ACC112 (cell line): ENCODE data around the gene CXADR.
A peak's percentile ranks its signal among the peaks of the same experiment; 100 is the strongest.
"Not testable (repeated sequence)": the region's sequence is repeated elsewhere in the genome, so short reads cannot be mapped to it uniquely, and the experiment has no call there.

Source experiments
- H2AFZ ChIP-seq: fragments of 200-600 bp; sonication (generic); one replicate; pipeline ENCODE4 v1.6.0; 2017; ENCODE audit warnings: antibody characterized with exemption, low read length; ENCODE audit not compliant: unreplicated experiment
- H3K27ac ChIP-seq: fragments of 200-600 bp; sonication (generic); 2 replicates; pipeline ENCODE4 v1.5.1; 2014; ENCODE audit warnings: low read depth, mild to moderate bottlenecking, antibody characterized with exemption, low read length, moderate library complexity
- H3K27me3 ChIP-seq: fragments of 200-600 bp; sonication (generic); 2 replicates; pipeline ENCODE4 v1.6.1; 2014; ENCODE audit warnings: mild to moderate bottlenecking, antibody characterized with exemption, low read length, moderate library complexity, mixed read lengths; ENCODE audit not compliant: insufficient read depth
- H3K36me3 ChIP-seq: fragments of 200-600 bp; sonication (generic); 2 replicates; pipeline ENCODE4 v1.6.1; 2016; ENCODE audit warnings: mild to moderate bottlenecking, antibody characterized with exemption, low read length, moderate library complexity, mixed read lengths; ENCODE audit not compliant: insufficient read depth
- H3K4me1 ChIP-seq: fragments of 200-600 bp; sonication (generic); one replicate; pipeline ENCODE4 v1.6.1; 2016; ENCODE audit warnings: low read length, mixed read lengths; ENCODE audit not compliant: insufficient read depth, unreplicated experiment, control insufficient read depth
- H3K4me3 ChIP-seq: fragments of 200-600 bp; sonication (generic); 2 replicates; pipeline ENCODE4 v1.5.1; 2014; ENCODE audit warnings: mild to moderate bottlenecking, low read depth, low read length
- H3K79me2 ChIP-seq: fragments of 200-600 bp; sonication (generic); one replicate; pipeline ENCODE4 v1.6.0; 2016; ENCODE audit warnings: low read length; ENCODE audit not compliant: control insufficient read depth, unreplicated experiment, insufficient read depth

Gene CXADR

DNA sequence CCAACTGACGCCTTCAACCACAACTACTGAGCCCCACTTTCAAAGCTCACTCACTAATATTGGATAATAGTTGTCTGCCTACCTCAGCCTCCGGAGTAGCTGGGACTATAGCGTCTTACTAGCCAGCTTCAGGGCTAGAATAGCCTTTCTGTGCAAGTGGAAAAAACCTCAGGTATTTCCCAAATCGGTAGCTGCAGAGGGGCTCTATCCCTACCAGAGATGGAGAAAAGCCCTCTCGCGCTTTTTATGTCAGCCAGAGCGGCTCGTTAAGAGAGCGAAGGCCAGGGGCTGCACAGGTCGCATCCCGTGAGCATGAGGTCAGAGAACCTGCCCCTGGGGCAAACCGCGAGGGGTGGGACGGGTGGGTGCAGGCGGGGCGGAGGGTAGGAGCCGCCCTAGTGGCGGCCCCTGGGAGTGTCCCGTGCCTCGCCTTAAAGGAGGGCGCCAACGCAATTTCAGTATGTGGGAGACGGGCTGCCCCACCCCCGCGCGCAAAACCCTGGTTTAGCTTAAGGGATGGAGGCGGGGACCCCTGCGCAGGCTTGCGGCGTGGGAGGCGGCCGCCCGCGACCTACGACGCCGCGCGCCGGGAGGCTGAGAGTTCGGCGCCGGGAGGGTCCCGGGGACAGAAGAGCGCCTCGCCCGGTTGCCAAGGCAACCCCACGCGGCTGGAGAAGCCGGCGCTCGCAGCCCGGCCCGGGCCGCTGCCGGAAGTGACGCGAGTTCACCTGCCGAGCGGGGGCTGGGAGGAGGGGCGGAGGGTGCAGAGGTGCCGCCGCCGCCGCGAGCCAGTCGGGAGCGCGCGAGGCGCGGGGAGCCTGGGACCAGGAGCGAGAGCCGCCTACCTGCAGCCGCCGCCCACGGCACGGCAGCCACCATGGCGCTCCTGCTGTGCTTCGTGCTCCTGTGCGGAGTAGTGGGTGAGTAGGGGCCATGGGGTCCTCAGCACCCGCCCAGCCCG, at the start of gene CXADR:
CXADR (plus strand) TSS at position 791 of the 961 bp plus-strand sequence; CDS start at position 878, 87 bp downstream.
- H2AFZ ChIP-seq: peak within 1 kb of the TSS; percentile 82
- H3K36me3 ChIP-seq: no peaks in the 10 kb centered on the region
- H3K27ac ChIP-seq: no peak within 1 kb of the TSS
- H3K4me1 ChIP-seq: peaks cover 4% of the 10 kb centered on the region
- peak within 1 kb of the TSS; percentile 79 for H3K4me3 ChIP-seq
- H3K79me2 ChIP-seq: no peaks in the 10 kb centered on the region
- H3K27me3 ChIP-seq: peaks cover 70% of the 10 kb centered on the region

DNA sequence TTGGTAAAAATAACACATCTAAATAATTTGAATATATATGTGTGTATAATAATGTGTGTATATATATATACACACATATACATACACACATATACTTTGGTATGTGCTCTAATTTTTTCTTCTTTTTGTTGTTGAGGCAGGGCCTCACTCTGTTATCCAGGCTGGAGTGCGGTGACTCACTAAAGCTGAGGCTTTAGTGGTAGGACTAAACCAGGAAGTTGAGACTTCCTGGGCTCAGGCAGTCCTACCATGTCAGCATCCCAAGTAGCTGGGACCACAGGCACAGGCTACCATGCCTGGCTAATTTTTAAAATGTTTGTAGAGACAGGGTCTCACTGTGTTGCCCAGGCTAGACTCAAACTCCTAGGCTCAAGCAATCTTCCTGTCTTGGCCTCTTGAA, 46.7 kb upstream of the CXADR start:
- no peak overlapping the region for H3K4me3 ChIP-seq
- H2AFZ ChIP-seq: peak overlapping the region; percentile 31
- no peaks in the 10 kb centered on the region for H3K27me3 ChIP-seq
- peaks cover 23% of the 10 kb centered on the region for H3K4me1 ChIP-seq
- H3K27ac ChIP-seq: no peak overlapping the region
- no peaks in the 10 kb centered on the region for H3K79me2 ChIP-seq
- H3K36me3 ChIP-seq: no peaks in the 10 kb centered on the region

DNA sequence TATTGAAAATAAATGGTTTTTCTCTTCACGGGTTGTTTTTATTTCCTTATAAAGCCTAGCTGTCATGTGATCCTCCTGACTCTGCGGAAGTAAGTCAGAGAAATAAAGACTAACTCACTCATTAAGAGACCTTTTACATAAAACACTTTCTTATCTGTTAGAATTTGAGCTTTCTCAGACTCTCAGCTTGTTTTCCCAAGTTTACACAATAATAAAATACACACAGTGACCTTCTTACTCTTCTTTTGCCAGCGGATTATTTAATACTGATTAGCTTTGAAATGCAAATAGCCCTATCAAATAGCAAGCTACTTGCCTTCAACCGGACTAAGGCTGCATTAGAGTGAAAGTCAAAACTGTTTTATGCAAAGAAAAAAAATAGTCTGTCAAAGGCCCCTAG, 45.5 kb upstream of the CXADR start:
- Histone ChIP-seq H3K79me2 (no peaks in the 10 kb centered on the region), H3K27me3 (no peaks in the 10 kb centered on the region), H3K4me3 (no peak overlapping the region), H3K27ac (no peak overlapping the region), H3K4me1 (peaks cover 12% of the 10 kb centered on the region), H2AFZ (no peak overlapping the region), H3K36me3 (no peaks in the 10 kb centered on the region)

DNA sequence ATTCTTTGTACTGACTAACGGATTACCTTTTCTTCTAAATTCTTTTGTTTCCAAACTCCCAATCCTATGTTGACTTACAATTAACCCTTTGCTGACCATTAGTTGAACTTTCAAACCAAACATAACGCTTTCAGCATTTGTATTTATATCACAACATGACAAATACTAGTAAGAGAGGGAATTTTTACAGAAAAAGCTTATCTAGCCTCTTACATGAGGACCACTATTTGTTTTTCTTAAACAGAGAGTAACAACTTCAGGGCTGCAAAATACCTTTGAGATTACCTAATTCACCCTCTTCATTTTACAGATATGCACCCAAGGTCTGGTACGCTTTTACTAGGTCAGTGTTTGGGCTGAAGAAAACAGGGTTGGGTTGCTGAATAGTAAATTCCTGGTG, 45.0 kb upstream of the CXADR start:
- no peaks in the 10 kb centered on the region for H3K79me2 ChIP-seq
- H3K27ac ChIP-seq: no peak overlapping the region
- H3K4me3 ChIP-seq: no peak overlapping the region
- H3K36me3 ChIP-seq: no peaks in the 10 kb centered on the region
- H2AFZ ChIP-seq: no peak overlapping the region
- H3K27me3 ChIP-seq: no peaks in the 10 kb centered on the region
- H3K4me1 ChIP-seq: peaks cover 8% of the 10 kb centered on the region

DNA sequence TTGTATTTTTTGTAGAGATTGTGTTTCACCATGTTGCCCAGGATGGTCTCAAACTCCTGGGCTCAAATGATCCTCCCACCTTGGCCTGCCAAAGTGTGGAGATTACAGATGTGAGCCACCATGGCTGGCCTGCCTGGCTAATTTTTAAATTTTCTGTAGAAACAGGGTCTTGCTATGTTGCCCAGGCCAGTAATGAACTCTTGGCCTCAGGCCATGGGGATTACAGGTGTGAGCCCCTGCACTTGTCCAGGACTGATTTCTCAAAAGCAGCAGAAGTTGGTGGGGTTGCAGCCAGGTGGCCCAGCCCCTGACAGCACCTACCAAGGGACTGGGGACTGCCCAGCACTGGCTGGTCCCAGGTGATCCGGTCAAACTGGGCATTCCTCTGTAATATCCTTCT, 44.1 kb upstream of the CXADR start:
- Histone ChIP-seq H3K79me2 (no peaks in the 10 kb centered on the region), H3K27me3 (no peaks in the 10 kb centered on the region), H3K36me3 (no peaks in the 10 kb centered on the region), H2AFZ (no peak overlapping the region), H3K4me3 (no peak overlapping the region), H3K4me1 (peaks cover under 1% of the 10 kb centered on the region), H3K27ac (no peak overlapping the region)

DNA sequence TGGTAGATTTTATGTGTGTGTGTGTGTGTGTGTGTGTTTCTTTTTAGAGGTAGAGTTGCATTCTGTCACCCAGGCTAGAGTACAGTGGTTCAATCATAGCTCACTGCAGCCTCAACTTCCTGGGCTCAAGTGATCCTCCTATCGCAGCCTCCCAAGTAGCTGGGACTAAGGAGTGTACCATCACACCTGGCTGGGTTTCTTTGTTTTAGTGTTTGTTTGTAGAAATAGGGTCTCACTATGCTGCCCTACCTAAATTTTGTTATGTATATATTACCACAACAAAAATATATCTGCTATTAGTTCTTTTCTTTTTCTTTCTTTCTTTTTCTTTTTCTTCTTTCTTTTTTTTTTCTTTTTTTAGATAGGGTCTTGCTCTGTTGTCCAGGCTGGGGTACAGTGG, 43.1 kb upstream of the CXADR start:
- Histone ChIP-seq H3K27ac (no peak overlapping the region), H3K79me2 (no peaks in the 10 kb centered on the region)

DNA sequence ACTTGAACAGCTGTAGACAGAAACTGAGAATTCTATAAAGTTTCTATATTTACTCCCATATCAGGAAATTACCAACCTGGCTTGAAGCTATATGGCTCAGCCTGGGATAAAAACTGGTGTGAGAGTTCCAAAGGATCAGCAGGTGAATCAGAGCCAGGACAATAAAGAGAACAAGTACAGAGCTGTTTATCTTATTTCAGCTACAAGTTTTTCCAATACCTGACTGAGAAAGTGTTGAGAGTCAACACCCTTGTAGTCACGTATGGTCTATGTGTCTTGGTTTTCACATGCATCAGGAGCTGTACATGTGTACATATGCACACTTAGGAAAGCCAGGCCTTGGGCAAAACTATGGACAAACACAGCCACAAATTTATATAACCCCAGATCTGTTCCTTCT, 40.7 kb upstream of the CXADR start:
- H3K27me3 ChIP-seq: no peaks in the 10 kb centered on the region
- no peak overlapping the region for H3K4me3 ChIP-seq
- no peak overlapping the region for H2AFZ ChIP-seq
- H3K79me2 ChIP-seq: no peaks in the 10 kb centered on the region
- no peaks in the 10 kb centered on the region for H3K4me1 ChIP-seq
- no peak overlapping the region for H3K27ac ChIP-seq
- H3K36me3 ChIP-seq: no peaks in the 10 kb centered on the region

More for the DNA sequence above, 43.1 kb upstream of the CXADR start:
- Histone ChIP-seq H2AFZ (no peak overlapping the region), H3K4me1 (no peaks in the 10 kb centered on the region), H3K36me3 (no peaks in the 10 kb centered on the region), H3K4me3 (no peak overlapping the region), H3K27me3 (no peaks in the 10 kb centered on the region)

DNA sequence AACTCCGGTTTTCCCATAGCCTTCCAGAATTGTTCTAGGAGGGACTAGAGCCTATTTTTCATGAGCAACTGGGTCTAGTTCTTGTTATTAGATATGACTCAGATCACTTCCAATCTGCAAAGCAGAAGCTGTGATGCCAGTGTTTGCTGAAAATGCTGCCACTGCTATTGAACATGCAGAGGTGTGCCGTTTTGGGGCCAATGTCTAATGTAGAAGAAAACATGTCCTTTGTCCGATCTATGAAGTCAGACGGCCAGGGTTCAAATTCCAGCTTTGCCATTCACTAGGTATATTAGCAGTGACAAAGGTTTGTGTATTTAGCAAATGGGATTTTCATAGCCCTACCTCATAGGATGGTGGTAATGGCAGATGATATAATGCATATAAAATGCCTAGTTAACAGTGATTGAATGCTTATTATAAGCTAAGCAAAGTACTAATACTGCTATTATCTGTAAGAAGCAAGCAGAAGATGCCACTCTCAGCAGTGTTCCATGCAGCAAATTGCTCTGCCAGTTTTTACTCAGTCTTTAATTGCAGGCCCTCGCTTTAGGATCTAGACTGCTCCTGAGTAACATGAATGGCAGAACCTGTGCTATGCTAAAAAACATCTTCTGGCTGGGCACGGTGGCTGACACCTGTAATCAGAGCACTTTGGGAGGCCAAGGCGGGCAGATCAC, 40.1 kb upstream of the CXADR start:
- no peak overlapping the region for H3K4me3 ChIP-seq
- no peaks in the 10 kb centered on the region for H3K79me2 ChIP-seq
- no peak overlapping the region for H2AFZ ChIP-seq
- H3K4me1 ChIP-seq: no peaks in the 10 kb centered on the region
- H3K27ac ChIP-seq: no peak overlapping the region
- no peaks in the 10 kb centered on the region for H3K36me3 ChIP-seq
- H3K27me3 ChIP-seq: no peaks in the 10 kb centered on the region

DNA sequence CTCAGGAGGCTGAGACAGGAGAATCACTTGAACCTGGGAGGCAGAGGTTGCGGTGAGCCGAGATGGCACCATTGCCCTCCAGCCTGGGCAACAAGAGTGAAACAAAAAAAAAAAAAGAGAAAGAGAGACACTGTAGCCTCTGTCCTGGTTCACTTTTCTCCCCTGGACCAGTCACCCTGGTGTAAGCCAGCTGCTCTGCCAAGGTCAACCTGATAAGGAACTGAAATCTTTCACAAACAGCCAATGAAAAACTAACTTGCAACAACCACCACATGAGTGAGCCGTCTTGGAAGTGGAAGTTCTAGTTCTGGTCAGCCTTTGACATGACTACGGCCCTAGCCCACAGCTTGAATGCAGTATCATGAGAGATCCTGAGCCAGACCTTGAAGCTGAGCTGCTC, 36.8 kb upstream of the CXADR start:
- Histone ChIP-seq H3K27ac (no peak overlapping the region), H2AFZ (no peak overlapping the region), H3K27me3 (no peaks in the 10 kb centered on the region), H3K79me2 (no peaks in the 10 kb centered on the region), H3K36me3 (no peaks in the 10 kb centered on the region), H3K4me3 (no peak overlapping the region), H3K4me1 (no peaks in the 10 kb centered on the region)

DNA sequence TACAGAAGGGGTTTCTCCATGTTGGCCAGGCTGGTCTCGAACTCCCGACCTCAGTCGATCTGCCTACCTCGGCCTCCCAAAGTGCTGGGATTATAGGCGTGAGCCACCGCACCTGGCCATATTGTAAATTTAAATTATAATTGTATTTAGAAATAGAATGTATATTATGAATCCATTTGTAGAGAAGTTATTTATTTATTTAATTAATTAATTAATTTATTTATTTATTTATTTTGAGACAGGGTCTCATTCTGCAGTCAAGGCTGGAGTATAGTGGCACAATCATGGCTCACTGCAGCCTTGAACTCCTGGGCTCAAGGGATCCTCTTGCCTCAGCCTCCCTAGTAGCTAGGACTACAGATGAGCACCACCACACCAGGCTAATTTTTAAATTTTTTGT, 34.7 kb upstream of the CXADR start:
- H3K36me3 ChIP-seq, H2AFZ ChIP-seq, H3K4me1 ChIP-seq, H3K27ac ChIP-seq, H3K4me3 ChIP-seq, H3K27me3 ChIP-seq, H3K79me2 ChIP-seq: not testable (repeated sequence)

DNA sequence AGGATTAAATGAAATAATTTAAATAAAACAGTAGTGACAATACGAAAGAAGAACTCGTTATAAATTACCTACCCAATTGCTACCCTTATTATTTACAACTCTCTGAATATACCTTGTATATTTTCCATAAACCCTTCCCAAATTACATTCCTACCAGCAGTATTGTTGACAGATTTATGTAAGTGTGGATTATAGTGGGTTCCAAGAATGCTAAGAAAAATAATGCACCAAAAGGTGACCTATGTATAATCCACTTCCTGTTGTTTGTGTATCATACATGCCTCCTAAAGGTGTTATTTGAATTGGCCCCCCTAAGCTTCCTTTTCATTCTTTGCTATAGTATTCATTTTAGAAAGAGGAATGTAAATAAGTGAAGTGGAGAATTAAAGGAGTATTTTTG, 33.2 kb upstream of the CXADR start:
- no peaks in the 10 kb centered on the region for H3K79me2 ChIP-seq
- no peak overlapping the region for H3K27ac ChIP-seq
- H3K27me3 ChIP-seq: no peaks in the 10 kb centered on the region
- no peak overlapping the region for H3K4me3 ChIP-seq
- H3K4me1 ChIP-seq: no peaks in the 10 kb centered on the region
- H3K36me3 ChIP-seq: no peaks in the 10 kb centered on the region
- no peak overlapping the region for H2AFZ ChIP-seq
